NCI-H2029 treated with DMSO at 0.1 percent for 48 hours (cell line): Measurements from ENCODE around the gene COMMD2.

ENCODE experiments used
- DNase-seq: peaks from one replicate; lab custom pipeline; 2025; lab: John Stamatoyannopoulos, UW

COMMD2 gene

DNA sequence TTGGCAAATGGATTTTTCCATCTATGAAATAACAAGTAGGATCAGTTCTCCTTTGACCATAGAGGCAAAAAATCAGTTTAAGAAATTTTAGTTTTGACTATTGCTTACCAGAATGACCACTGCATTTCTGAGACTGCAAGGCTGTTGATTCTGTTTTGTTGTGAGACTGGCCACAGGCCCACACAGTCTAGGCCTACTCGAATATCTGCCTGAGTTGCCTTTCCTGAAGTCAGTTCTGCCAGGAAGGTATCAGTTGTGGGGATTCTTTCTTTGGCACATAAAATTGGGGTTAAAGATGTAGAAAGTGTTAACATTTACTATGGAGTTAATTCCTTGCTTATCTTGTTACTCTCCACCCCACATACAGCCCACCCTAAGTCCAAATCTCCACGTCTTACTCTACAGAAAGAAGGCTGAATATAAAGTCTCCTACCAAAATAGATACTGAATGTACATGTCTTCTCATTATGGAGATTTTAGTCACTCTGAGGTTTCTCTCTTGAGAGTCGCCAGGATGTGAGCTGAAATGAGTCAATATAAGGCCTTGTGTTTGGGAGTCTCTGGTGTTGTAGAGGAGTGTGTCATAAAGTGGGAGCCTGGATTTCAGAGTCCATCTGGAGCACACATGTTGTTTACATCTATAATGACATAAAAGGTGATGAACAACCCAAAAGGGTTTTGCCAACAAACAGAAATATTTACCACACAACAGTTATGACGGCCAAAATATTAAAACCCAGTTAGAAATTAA, 49.4 kb downstream of the COMMD2 start:
- DNase-seq, result no peak

GRCh38 chr3:149701977-149702350, 50.3 kb downstream of the COMMD2 start:
- DNase-seq, result no peak

- DNase-seq, result no peak
Observed at GRCh38 chr3:149701206-149701976, 50.9 kb downstream of the COMMD2 start.
